ENCODE data around the gene SLBP.

SLBP gene

DNA sequence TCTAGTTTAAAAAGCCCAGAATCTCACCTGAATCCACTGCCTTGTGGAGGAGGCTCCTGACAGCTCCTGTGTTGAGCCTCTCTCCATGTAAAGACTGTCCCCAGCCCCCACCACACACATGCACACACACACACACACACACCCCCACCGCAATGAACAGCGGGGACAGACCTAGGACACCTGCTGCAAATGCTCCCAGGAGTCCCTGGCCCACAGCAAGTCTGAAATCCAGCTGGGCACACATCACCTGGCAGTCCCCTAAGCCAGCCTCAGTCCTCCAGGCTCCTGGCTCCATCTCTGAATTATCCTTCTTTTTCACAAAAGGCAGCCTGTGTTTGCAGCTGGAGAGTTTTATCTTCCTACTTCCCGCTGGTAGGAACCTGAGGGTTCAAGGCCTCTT lies 21.4 kb downstream of the SLBP start:
- DNase-seq (ENCODE audit: insufficient read length, low spot score) (no peak), FAIRE-seq (no peak)
- TF ChIP-seq, protein P1, sequence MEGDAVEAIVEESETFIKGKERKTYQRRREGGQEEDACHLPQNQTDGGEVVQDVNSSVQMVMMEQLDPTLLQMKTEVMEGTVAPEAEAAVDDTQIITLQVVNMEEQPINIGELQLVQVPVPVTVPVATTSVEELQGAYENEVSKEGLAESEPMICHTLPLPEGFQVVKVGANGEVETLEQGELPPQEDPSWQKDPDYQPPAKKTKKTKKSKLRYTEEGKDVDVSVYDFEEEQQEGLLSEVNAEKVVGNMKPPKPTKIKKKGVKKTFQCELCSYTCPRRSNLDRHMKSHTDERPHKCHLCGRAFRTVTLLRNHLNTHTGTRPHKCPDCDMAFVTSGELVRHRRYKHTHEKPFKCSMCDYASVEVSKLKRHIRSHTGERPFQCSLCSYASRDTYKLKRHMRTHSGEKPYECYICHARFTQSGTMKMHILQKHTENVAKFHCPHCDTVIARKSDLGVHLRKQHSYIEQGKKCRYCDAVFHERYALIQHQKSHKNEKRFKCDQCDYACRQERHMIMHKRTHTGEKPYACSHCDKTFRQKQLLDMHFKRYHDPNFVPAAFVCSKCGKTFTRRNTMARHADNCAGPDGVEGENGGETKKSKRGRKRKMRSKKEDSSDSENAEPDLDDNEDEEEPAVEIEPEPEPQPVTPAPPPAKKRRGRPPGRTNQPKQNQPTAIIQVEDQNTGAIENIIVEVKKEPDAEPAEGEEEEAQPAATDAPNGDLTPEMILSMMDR (IDR thresholded peaks at IDR 0.05; ENCODE audit: insufficient read depth, missing control alignments), result no peak

DNA sequence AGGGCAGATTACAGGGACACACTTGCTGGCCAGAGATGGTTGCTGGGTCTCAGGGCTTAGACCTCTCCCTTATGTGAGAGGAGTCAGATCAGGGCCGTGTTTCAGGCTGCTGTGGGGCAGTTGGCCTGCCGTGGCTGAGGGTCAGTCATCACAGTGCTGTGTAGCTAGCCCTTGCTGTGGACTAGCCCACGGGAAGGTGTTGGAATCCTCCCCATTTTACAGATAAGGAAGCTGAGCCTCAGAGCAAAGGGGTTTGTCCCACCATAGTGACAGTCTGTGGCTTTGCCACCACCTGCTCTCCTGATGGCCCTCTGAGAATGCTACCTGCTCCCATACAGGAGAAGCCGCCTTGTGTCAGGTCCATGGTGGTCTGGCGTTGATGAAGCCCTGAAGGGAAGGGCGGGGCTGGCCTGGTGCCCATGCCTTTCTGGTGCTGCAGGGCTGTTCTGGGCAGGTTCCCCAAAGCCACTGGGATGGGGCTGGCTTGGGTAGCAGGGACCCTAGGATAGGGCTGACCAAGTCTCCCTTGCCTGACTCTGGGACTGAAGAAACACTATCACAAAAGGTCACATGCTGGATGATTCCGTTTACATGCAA lies 25.6 kb downstream of the SLBP start:
- FAIRE-seq, result no peak
- no peak for DNase-seq (ENCODE audit: insufficient read length, low spot score)
- TF ChIP-seq, protein P1 (IDR thresholded peaks at IDR 0.05; ENCODE audit: insufficient read depth, missing control alignments), result no peak

DNA sequence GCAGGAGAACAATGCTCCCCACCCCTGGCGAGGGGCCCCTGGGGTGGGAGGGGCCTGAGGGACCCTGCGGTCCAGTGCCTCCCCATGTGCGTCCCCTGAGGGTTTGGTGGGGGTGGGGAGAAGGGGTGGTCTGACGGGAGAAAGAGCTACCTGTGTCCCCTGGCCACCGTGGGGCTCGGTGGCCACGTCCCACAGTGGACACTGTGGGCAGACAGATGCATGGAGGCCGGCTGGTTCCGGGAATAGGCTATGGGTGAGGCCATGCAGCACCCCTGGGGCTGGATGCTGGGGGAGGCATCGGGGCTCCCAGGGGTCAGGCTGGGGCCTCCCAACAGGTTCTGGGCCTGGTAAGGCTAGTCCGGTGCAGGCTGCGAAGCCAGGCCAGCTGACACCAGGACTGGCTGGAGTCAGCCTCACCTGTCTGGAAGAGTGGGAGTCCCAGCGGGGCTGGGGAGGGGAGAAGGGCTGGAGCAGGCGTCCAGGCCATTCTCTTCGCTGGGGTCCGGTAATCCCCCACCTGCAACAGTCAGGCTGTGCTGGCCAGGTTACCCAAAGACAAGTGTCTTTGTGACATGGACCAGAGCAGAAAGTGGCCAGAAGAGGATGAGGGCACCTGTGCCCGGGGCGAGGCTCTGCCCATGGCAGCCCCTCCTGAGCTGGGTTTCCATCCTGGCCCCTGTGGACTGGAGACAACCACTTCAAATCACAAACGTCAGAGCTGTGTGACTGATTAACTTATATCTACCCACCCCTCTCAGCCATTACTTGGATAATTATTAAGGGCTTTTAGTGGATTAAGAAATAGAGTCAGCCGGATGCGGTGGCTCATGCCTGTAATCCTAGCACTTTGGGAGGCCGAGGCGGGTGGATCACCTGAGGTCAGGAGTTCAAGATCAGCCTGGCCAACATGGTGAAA lies 26.6 kb downstream of the SLBP start:
- no peak for FAIRE-seq
- TF ChIP-seq, protein P1 (IDR thresholded peaks at IDR 0.05; ENCODE audit: insufficient read depth, missing control alignments), result no peak

DNA sequence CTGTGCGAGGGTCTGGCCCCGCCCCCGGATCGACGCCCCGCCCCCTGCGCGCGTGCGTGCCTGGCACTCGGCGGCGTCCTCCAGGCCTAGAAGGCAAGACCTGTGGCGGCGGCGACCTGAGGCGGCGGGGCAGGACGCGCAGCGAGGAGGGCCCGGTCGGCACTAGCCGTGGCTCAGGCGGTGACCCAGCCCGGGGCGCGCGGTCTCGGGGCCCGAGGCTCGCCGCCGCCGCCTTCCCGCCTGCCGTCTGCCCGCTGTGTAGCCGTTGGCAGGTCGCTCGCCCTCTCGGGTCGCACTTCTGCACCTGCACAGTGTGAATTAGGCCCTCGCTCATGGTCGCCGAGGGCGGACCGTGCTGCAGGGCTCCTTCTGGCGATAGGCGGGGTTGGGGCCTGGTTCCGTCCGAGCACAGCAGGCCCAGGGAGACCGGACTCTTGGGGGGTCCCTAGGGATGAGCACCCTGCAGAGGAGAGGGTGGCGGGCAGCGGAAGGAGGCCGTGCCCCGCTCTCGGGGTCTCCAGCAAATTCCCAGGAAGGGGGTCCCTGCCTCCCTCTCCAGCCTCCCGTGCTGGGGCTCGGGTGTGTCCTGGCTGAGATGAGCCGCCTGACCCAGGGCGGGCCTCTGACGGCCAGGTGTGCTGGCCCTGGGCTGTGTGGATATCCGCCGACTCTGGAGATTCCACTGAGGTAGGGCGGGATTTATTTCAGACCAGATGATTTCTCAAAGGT lies 27.4 kb downstream of the SLBP start:
- DNase-seq (ENCODE audit: insufficient read length, low spot score), result no peak
- no peak for FAIRE-seq
- TF ChIP-seq, protein P1 (IDR thresholded peaks at IDR 0.05; ENCODE audit: insufficient read depth, missing control alignments), result no peak

More for the DNA sequence above, 26.6 kb downstream of the SLBP start:
- DNase-seq (ENCODE audit: insufficient read length, low spot score), result peak; percentile 41

DNA sequence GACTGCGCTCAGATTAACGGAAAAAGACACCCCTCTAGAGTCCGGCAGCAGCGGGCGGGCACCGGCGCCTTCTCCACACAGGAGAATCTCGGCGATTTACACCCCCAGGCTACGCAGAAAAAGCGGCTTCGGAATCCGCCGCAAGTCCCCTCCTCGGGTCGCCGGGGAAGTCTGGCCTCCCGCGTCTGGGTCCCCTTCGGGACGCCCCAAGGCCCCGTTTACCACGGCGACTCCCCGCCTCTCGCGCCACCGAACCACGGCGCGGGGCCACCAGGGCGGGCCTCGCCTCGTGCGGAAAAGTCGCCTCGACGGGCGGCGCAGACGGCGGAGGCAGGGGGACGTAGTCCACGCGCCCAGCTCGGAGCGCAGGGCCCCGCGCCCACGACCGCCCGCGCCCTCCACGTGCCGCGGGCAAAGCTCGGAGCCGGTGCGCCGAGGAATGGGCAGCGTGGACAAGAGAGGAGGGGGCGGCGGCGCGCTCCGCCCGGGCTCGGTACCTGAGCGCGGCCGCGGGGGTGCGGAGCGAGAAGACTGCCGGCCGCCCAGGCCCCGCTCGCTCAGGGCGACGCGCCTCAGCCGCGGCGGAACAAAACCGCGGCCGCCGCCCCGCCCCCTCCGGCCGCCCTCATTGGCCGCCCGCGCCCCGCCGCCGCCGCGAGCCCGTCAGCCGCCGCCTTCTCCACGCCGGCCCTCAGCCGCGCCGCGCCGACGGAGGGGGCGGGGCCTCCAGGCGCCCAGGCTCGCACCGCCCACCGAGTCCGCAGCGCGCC lies 28.2 kb downstream of the SLBP start, which contains the start of gene FAM53A:
FAM53A (minus strand) TSS at position 578 of the 770 bp plus-strand sequence. CDS start 15,572 bp downstream, outside the sequence.
- FAIRE-seq, result no peak
- TF ChIP-seq, protein P1 (IDR thresholded peaks at IDR 0.05; ENCODE audit: insufficient read depth, missing control alignments), result no peak
- peak; percentile 41 for DNase-seq (ENCODE audit: insufficient read length, low spot score)

DNA sequence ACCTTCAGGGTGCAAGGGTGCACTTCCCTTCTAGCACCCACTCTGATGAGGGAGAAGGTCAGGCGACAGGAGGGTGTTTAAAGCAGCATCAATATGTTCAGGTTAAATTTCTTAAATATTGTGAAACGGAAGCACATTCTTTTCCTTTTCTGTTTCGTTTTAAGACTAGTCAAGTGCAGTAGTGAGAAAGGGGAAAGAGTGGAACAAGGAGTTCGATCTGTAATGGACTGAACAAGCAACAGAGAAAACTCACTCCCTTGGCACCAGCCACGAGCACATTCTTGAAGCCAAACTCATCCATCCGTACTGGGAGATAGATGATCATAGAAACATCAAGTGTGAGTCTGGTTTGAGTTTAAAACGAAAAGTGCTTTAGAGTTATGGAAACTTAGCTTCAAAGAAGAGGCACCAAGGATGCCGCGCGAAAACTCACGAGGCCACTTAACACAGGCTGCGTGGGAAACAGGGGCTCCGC lies 28.8 kb downstream of the SLBP start:
- FAIRE-seq, result no peak
- DNase-seq (ENCODE audit: insufficient read length, low spot score), result no peak
- TF ChIP-seq, protein P1 (IDR thresholded peaks at IDR 0.05; ENCODE audit: insufficient read depth, missing control alignments), result no peak
